Ramos (cell line): Measurements from ENCODE around the gene EFTUD2.
"Not testable (repeated sequence)": the region's sequence is repeated elsewhere in the genome, so short reads cannot be mapped to it uniquely, and the experiment has no call there.

ENCODE experiments used
- in situ Hi-C: fragments of 300-500 bp; cut with MboI; formaldehyde crosslinking; loops from one replicate; pipeline ENCODE4 v1.14.3; 2022; ENCODE audit warnings: low sequenced_read_pairs; ENCODE audit not compliant: unreplicated experiment

The EFTUD2 gene

GRCh38 chr17:44827863-44828262 is 71.4 kb downstream of the EFTUD2 start:
- in situ Hi-C loops = no loop called here

DNA sequence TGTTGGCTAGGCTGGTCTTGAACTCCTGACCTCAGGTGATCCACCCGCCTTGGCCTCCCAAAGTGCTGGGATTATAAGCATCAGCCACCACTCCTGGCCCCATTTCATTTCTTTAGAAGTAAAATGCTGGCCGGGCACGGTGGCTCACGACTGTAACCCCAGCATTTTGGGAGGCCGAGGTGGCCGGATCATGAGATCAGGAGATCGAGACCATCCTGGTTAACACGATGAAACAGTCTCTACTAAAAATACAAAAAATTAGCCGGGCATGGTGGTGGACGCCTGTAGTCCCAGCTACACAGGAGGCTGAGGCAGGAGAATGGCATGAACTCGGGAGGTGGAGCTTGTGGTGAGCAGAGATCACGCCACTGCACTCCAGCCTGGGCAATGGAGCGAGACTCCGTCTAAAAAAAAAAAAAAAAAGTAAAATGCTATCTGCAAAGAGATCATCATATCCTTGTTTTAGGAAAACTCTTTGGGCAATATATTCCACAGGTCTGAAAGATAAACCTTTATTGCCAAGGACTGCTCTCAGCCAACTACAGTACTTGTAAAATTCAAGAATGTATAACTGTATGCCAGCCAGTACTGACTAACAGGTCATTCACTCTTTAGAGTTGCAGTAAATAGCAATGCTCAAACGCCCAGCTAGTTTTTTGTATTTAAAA is 73.0 kb downstream of the EFTUD2 start:
- in situ Hi-C loops = no loop called here

GRCh38 chr17:44825236-44825635 is 74.0 kb downstream of the EFTUD2 start:
- in situ Hi-C loops = not testable (repeated sequence)

DNA sequence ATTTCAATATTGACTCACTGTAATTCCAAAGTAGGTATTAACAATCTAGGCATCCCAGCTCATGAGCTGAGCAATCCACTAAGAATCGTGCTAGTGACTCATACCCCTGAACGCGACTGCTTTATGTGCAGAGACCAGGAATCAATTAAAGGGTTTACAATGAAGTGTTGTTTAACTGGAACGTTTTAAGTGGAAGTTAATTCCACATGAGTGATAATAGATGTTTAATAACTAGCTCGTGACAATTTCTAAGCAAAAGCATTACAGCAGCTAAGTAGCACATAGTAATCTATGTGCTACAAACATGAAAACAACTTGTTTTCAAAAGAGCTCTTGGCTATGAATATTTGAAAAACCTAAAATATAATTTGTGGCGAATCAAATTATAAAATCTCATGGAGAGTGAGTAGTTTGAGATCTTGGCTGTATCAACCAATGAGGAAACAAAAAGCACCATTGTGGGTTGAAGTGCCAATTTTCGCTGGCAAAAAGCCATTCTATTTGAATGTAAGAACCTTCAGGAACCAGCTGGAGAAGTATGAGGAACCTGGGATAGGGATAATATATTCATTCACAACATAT is 78.5 kb downstream of the EFTUD2 start:
- in situ Hi-C loops = no loop called here

DNA sequence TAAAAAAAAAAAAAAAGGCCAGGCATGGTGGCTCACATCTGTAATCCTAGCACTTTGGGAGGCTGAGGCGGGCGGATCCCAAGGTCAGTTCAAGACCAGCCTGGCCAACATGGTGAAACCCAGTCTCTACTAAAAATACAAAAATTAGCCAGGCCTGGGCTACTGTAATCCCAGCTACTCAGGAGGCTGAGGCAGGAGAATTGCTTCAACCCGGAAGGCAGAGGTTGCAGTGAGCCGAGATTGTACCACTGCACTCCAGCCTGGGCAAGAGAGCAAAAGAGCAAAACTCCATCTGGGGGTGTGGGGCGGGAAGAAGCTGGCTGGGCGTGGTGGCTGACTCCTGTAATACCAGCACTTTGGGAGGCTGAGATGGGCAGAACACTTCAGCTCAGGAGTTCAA is 80.7 kb downstream of the EFTUD2 start:
- in situ Hi-C loops = not testable (repeated sequence)

DNA sequence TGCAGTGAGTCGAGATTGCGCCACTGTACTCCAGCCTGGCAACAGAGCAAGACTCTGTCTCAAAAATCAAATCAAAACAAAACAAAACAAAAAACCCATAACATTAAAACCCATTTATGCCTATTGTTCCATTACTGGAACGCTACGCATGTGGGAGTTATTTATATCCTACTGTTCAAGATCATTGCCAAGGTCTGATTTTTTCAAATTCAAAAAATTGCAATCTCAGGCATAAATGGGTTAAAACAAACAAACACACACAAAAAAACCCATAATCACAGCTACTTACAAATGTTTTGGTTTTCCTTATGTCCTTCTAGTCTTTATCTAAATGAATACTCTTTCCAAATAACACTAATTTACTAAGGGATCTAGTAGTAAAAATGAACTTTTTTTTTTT is 87.0 kb downstream of the EFTUD2 start:
- in situ Hi-C loops = no loop called here

- in situ Hi-C loops = not testable (repeated sequence)
Measured at GRCh38 chr17:44808656-44809388, 90.4 kb downstream of the EFTUD2 start.

- in situ Hi-C loops = no loop called here
Measured at GRCh38 chr17:44808156-44808555, 91.1 kb downstream of the EFTUD2 start.

DNA sequence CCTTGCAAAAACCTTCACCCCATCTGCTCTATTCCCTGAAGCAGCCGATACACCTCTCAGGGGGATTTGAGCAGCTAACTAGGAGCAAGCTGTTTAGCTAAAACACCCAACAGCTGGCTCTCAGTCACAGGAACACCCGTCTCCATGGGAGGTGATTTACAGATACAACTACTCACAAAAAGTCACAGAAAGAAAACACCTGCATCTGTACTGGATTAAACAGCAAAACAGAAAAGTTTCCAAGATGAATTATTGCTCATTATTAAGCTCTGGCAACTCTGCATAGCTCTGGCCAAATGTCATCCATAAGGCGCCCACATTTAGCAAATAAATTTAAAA is 91.5 kb downstream of the EFTUD2 start:
- in situ Hi-C loops = no loop called here

DNA sequence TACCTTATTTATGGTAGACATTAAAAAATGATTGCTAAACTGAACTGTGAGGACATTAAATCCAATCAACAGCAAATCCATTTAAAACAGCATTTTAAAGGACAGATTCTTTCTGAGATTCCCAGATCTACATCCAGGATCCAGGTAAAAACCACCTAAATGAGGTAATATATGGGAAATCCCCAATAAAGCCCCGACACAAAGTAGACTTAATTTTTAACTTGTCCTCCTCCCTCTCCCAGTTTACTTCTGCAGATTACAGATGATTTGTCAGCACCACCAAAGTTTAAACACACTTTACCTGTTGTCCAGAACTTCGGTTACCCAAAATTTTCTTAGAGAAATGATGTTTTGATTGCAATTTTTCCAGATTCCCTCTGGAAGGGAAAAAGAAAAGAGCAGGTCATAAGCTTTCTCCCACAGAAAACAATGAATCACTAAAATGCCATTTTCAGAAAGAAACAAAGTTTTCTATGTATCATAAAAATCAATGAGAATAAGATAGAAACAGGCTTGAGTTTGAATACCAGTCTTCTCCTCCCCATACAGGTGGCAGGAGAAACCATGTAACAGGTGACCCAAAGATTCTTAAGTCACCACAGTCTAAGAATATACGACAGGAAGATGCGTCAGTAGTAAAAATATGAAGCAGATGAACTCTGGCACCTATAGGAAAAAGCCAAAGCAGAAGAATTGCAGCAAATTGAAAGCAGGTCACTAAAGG is 92.0 kb downstream of the EFTUD2 start:
- in situ Hi-C loops = no loop called here

- in situ Hi-C loops = no loop called here
Measured at GRCh38 chr17:44804302-44805089, 94.7 kb downstream of the EFTUD2 start.

- in situ Hi-C loops = no loop called here
Measured at GRCh38 chr17:44801880-44802279, 97.4 kb downstream of the EFTUD2 start.
